ENCODE results near the gene HCN3. TPM values are rescaled to one million over a fixed set of nuclear protein-coding genes. Genes with fewer than 3 reads are reported as not detected.

Gene HCN3
- total RNA-seq, 4 donors from 2014 or later: 5.4 to 8.5 (median 6.4) TPM

- DNase-seq (ENCODE audit: low spot score in 2 of 2): no peak
- TF ChIP-seq CTCF (IDR thresholded peaks at IDR 0.05) (no peak), POLR2A (IDR thresholded peaks at IDR 0.05) (no peak)
- intact Hi-C loops (cut with DNase I; ENCODE audit: low total_unique reads): no loop called here
- H3K4me3 ChIP-seq (ENCODE audit: low read depth, poor library complexity, severe bottlenecking): no peak overlapping the region
- 88% methylated on average over 16 to 26 of the region's 26 CpGs for WGBS, 2 donors
These were observed 29.4 kb upstream of the HCN3 start for GRCh38 chr1:155247667-155248553.

- H3K4me3 ChIP-seq (ENCODE audit: low read depth, poor library complexity, severe bottlenecking): no peak overlapping the region
- intact Hi-C loops (cut with DNase I; ENCODE audit: low total_unique reads): loop anchor here (5.0 kb wide), 1 partner anchor 72 kb away; the partner anchor contains the start of gene RUSC1
- DNase-seq (ENCODE audit: low spot score in 2 of 2): no peak
- WGBS, 2 donors: 28 to 40% methylated on average over 23 to 24 of the region's 28 CpGs
- TF ChIP-seq CTCF (IDR thresholded peaks at IDR 0.05) (no peak), POLR2A (IDR thresholded peaks at IDR 0.05) (no peak)
These were observed 27.0 kb upstream of the HCN3 start for GRCh38 chr1:155250246-155250632.

DNA sequence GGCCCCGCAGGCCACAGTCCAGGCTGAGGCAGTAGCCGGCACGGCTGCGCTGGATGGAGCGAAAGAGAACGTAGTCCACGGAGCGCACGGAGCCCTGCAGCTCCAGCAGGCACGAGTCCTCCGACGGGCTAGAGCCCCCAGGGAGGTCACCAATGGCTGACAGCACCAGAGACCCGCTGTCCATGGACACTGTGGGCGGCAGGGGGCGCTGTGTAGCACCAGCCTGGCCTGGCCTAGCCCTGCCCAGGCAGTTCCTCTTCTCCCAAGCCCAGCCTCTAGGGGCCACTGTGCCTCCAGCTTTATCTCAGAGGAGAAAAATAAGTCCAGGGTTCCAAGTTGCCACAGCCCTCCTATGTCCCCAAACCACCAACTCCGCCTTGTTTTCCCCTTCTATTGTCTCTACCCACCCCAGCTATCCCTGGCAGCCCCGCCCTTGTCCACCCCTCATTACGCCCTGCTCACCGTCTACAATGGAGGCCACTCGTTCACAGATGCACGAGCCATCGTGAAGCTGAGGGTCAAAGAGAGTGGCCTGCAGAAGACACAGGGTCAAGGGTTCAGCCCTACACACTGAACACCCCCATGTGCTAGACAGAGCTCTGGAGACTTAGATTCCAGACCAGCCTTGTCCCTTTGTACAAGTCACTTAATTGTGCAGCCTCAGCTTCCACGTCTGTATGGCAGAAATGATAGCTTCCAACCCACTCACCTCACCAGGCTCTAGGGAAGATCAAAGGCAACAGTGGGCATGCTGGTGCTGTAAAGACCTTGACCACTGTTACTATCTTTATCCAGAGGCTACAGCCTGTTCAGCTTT lies 26.4 kb upstream of the HCN3 start:
- no peak for TF ChIP-seq POLR2A (IDR thresholded peaks at IDR 0.05)
- peak in 1 of 3 donors; percentile 99 for TF ChIP-seq CTCF (IDR thresholded peaks at IDR 0.05)
- no peak overlapping the region for H3K4me3 ChIP-seq (ENCODE audit: low read depth, poor library complexity, severe bottlenecking)
- peak; percentile 88 to 98 for DNase-seq (ENCODE audit: low spot score in 2 of 2)
- 15 to 25% methylated on average over 12 to 20 of the region's 23 CpGs for WGBS, 2 donors
- intact Hi-C loops (cut with DNase I; ENCODE audit: low total_unique reads): loop anchor here (5.0 kb wide), 1 partner anchor 71 kb away; the partner anchor contains the start of gene RUSC1

DNA sequence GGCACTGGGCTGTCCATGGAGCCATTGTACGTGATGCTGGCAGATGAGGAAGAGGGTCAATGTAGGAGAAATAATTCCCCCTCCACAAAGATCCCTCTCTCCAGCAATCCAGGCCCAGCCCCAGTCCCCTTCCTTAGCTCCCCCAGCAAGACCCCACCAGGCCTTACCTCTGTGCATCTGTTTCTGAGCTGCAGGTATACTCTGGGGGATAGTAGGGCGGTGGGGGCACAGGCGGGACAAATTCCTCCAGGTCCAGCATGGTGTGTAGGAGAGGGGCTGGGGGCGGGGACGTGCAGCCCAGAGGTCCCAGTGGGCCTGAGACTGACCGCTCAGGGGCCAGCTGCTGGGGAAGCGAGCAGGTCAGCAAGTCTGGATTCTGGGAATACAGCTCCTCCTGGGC lies 25.7 kb upstream of the HCN3 start:
- TF ChIP-seq CTCF (IDR thresholded peaks at IDR 0.05) (no peak), POLR2A (IDR thresholded peaks at IDR 0.05) (no peak)
- DNase-seq (ENCODE audit: low spot score in 2 of 2): no peak
- 82 to 93% methylated on average over 7 of the region's 7 CpGs for WGBS, 2 donors
- no peak overlapping the region for H3K4me3 ChIP-seq (ENCODE audit: low read depth, poor library complexity, severe bottlenecking)
- intact Hi-C loops (cut with DNase I; ENCODE audit: low total_unique reads): loop anchor here (5.0 kb wide), 1 partner anchor 71 kb away; the partner anchor contains the start of gene RUSC1

DNA sequence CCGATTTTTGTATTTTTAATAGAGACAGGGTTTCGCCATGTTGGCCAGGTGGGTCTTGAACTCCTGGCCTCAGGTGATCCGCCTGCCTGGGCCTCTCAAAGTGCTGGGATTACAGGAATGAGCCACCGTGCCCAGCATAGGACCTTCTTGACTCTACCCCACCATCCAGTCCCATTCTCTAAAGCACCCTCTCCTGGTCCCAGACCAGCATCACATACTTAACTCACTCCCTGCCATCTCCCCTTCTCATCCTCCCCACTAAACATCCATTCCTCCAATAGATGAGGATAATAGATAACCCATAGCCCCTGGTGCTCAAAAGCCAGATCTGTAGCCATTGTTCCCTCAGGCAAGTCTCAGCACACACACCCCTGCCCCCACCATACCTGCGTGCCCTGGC lies 24.1 kb upstream of the HCN3 start:
- WGBS, 2 donors: 80 to 88% methylated on average over 5 of the region's 5 CpGs
- no peak overlapping the region for H3K4me3 ChIP-seq (ENCODE audit: low read depth, poor library complexity, severe bottlenecking)
- intact Hi-C loops (cut with DNase I; ENCODE audit: low total_unique reads): loop anchor here (5.0 kb wide), 1 partner anchor 69 kb away; the partner anchor contains the start of gene RUSC1
- no peak for DNase-seq (ENCODE audit: low spot score in 2 of 2)
- TF ChIP-seq POLR2A (IDR thresholded peaks at IDR 0.05) (no peak), CTCF (IDR thresholded peaks at IDR 0.05) (no peak)

All from lower leg skin (tissue), 4 donors.